Left ventricle myocardium superior (tissue), 1 donor: ENCODE data around the gene PRKN. TPM values are rescaled to one million over a fixed set of nuclear protein-coding genes. Genes with fewer than 3 reads are reported as not detected.

Experiments
- ATAC-seq: fragments of 200-7000 bp; cut with Tn5 transposase; one replicate; pipeline ENCODE4 v1.9.1; 2020; ENCODE audit warnings: mild to moderate bottlenecking, moderate library complexity
- DNase-seq: peaks from one replicate; pipeline ENCODE4 v3.0.0-alpha.2; 2020
- intact Hi-C: fragments of 100-400 bp; cut with micrococcal nuclease; formaldehyde crosslinking; loops from one replicate; pipeline ENCODE4 v1.11.0; 2022
- total RNA-seq: library from RNA; stranded (reverse); fragmentation: NEBNext Ultra II Directional; extraction: Animal tissue kit (Norgen Biotek cat#: 25700); gene quantifications from one replicate; pipeline ENCODE4 v1.2.1, GENCODE V29; 2021
- donor health status: DM: no; HTN: yes; CAD: no; lungs with severe emphysema.

PRKN gene
- total RNA-seq, 1 donor from 2014 or later = 23.1 TPM

GRCh38 chr6:161434921-161435747 is 1292.4 kb downstream of the PRKN start:
- DNase-seq = no peak
- peak; percentile 86 for ATAC-seq
- intact Hi-C loops = no loop called here

GRCh38 chr6:161434350-161434749 is 1293.2 kb downstream of the PRKN start:
- DNase-seq (no peak), ATAC-seq (peak; percentile 45)
- intact Hi-C loops = no loop called here

GRCh38 chr6:161432546-161432945 is 1295.0 kb downstream of the PRKN start:
- intact Hi-C loops = no loop called here
- DNase-seq (no peak), ATAC-seq (no peak)

GRCh38 chr6:161429921-161430490 is 1297.6 kb downstream of the PRKN start:
- DNase-seq (no peak), ATAC-seq (no peak)
- intact Hi-C loops = loop anchor here (10.0 kb wide), 1 partner anchor 265 kb away; no protein-coding TSS in a partner anchor

- ATAC-seq (peak; percentile 31), DNase-seq (no peak)
- intact Hi-C loops = loop anchor here (5.0 to 10.0 kb wide), 2 partner anchors 73 to 270 kb away; no protein-coding TSS in a partner anchor
Observed at GRCh38 chr6:161424421-161424820, 1303.1 kb downstream of the PRKN start.

GRCh38 chr6:161422710-161423680 is 1304.6 kb downstream of the PRKN start:
- intact Hi-C loops = loop anchor here (5.0 to 10.0 kb wide), 2 partner anchors 74 to 272 kb away; no protein-coding TSS in a partner anchor
- no peak for DNase-seq
- ATAC-seq = no peak

- peak; percentile 74 for ATAC-seq
- DNase-seq = no peak
- intact Hi-C loops = no loop called here
Observed at GRCh38 chr6:161418463-161418945, 1309.1 kb downstream of the PRKN start.

- peak; percentile 86 for ATAC-seq
- intact Hi-C loops = no loop called here
- DNase-seq = peak; percentile 71
Observed at GRCh38 chr6:161417717-161418462, 1309.7 kb downstream of the PRKN start.

GRCh38 chr6:161415302-161415855 is 1312.2 kb downstream of the PRKN start:
- DNase-seq = no peak
- ATAC-seq = no peak
- intact Hi-C loops = no loop called here

- ATAC-seq (no peak), DNase-seq (no peak)
- intact Hi-C loops = no loop called here
Observed at GRCh38 chr6:161414707-161415106, 1312.9 kb downstream of the PRKN start.

- peak; percentile 45 for ATAC-seq
- intact Hi-C loops = no loop called here
- DNase-seq = peak; percentile 79
Observed at GRCh38 chr6:161414180-161414579, 1313.4 kb downstream of the PRKN start.

GRCh38 chr6:161413355-161413771 is 1314.2 kb downstream of the PRKN start:
- intact Hi-C loops = no loop called here
- DNase-seq = no peak
- no peak for ATAC-seq

GRCh38 chr6:161412795-161413194 is 1314.8 kb downstream of the PRKN start:
- intact Hi-C loops = no loop called here
- ATAC-seq (no peak), DNase-seq (no peak)

GRCh38 chr6:161411265-161411944 is 1316.2 kb downstream of the PRKN start:
- ATAC-seq = no peak
- DNase-seq = no peak
- intact Hi-C loops = no loop called here

GRCh38 chr6:161410736-161411135 is 1316.8 kb downstream of the PRKN start:
- DNase-seq (no peak), ATAC-seq (no peak)
- intact Hi-C loops = no loop called here

GRCh38 chr6:161410076-161410475 is 1317.5 kb downstream of the PRKN start:
- intact Hi-C loops = no loop called here
- DNase-seq (no peak), ATAC-seq (no peak)

GRCh38 chr6:161409353-161409752 is 1318.2 kb downstream of the PRKN start:
- DNase-seq = no peak
- intact Hi-C loops = no loop called here
- peak; percentile 64 for ATAC-seq

GRCh38 chr6:161408041-161408440 is 1319.5 kb downstream of the PRKN start:
- DNase-seq = no peak
- ATAC-seq = no peak
- intact Hi-C loops = no loop called here
